ENCODE data around the gene CD2AP.
"Not testable (repeated sequence)": the region's sequence is repeated elsewhere in the genome, so short reads cannot be mapped to it uniquely, and the experiment has no call there.

The CD2AP gene

GRCh38 chr6:47495954-47496545 is 18.5 kb downstream of the CD2AP start:
- DNase-seq (ENCODE audit: low read depth, low spot score) = no peak

GRCh38 chr6:47496935-47497579 is 19.5 kb downstream of the CD2AP start:
- DNase-seq (ENCODE audit: low read depth, low spot score) = no peak

GRCh38 chr6:47502920-47503319 is 25.3 kb downstream of the CD2AP start:
- no peak for DNase-seq (ENCODE audit: low read depth, low spot score)

GRCh38 chr6:47509937-47510336 is 32.3 kb downstream of the CD2AP start:
- no peak for DNase-seq (ENCODE audit: low read depth, low spot score)

- no peak for DNase-seq (ENCODE audit: low read depth, low spot score)
Measured at GRCh38 chr6:47512872-47513271, 35.3 kb downstream of the CD2AP start.

- no peak for DNase-seq (ENCODE audit: low read depth, low spot score)
Measured at GRCh38 chr6:47519279-47519678, 41.7 kb downstream of the CD2AP start.

- DNase-seq (ENCODE audit: low read depth, low spot score) = no peak
Measured at GRCh38 chr6:47520282-47520681, 42.7 kb downstream of the CD2AP start.

GRCh38 chr6:47521961-47522360 is 44.4 kb downstream of the CD2AP start:
- no peak for DNase-seq (ENCODE audit: low read depth, low spot score)

- peak; percentile 47 for DNase-seq (ENCODE audit: low read depth, low spot score)
Measured at GRCh38 chr6:47524136-47524845, 46.7 kb downstream of the CD2AP start.

- no peak for DNase-seq (ENCODE audit: low read depth, low spot score)
Measured at GRCh38 chr6:47525330-47526057, 47.9 kb downstream of the CD2AP start.

GRCh38 chr6:47527274-47527673 is 49.7 kb downstream of the CD2AP start:
- DNase-seq (ENCODE audit: low read depth, low spot score) = no peak

GRCh38 chr6:47529734-47530133 is 52.1 kb downstream of the CD2AP start:
- no peak for DNase-seq (ENCODE audit: low read depth, low spot score)

GRCh38 chr6:47532981-47533585 is 55.5 kb downstream of the CD2AP start:
- DNase-seq (ENCODE audit: low read depth, low spot score) = no peak

GRCh38 chr6:47534063-47534462 is 56.5 kb downstream of the CD2AP start:
- no peak for DNase-seq (ENCODE audit: low read depth, low spot score)

- no peak for DNase-seq (ENCODE audit: low read depth, low spot score)
Measured at GRCh38 chr6:47535316-47536225, 58.0 kb downstream of the CD2AP start.

GRCh38 chr6:47536816-47537401 is 59.3 kb downstream of the CD2AP start:
- no peak for DNase-seq (ENCODE audit: low read depth, low spot score)

- no peak for DNase-seq (ENCODE audit: low read depth, low spot score)
Measured at GRCh38 chr6:47545223-47545622, 67.6 kb downstream of the CD2AP start.

- no peak for DNase-seq (ENCODE audit: low read depth, low spot score)
Measured at GRCh38 chr6:47551670-47552069, 74.1 kb downstream of the CD2AP start.

- DNase-seq (ENCODE audit: low read depth, low spot score) = no peak
Measured at GRCh38 chr6:47552319-47552718, 74.7 kb downstream of the CD2AP start.

GRCh38 chr6:47553243-47553642 is 75.7 kb downstream of the CD2AP start:
- not testable (repeated sequence) for DNase-seq (ENCODE audit: low read depth, low spot score)

Measured in astrocyte of the hippocampus (primary cell).